Measurements from ENCODE around the gene FARS2. TPM values are rescaled to one million over a fixed set of nuclear protein-coding genes. Genes with fewer than 3 reads are reported as not detected.

The FARS2 gene
- total RNA-seq, 4 donors from 2014 or later, result 10.6 to 24.9 (median 15.2) TPM

GRCh38 chr6:5412663-5413062, 151.3 kb downstream of the FARS2 start:
- Histone ChIP-seq H3K4me1 (no peaks in the 10 kb centered on the region), H3K27ac (replicated peaks in 1 of 4) (no peak overlapping the region), H3K36me3 (no peaks in the 10 kb centered on the region), H3K9me3 (no peaks in the 10 kb centered on the region), H3K27me3 (no peaks in the 10 kb centered on the region), H3K4me3 (no peak overlapping the region)
- DNase-seq (ENCODE audit: extremely low spot score), result no peak
- 100% methylated on average over 7 of the region's 7 CpGs for WGBS
- TF ChIP-seq CTCF (IDR thresholded peaks at IDR 0.05) (no peak), EP300 (IDR thresholded peaks at IDR 0.05) (no peak), POLR2AphosphoS5 (IDR thresholded peaks at IDR 0.05) (no peak), POLR2A (IDR thresholded peaks at IDR 0.05; ENCODE audit: low read depth) (no peak)
- intact Hi-C loops (cut with DNase I), result no loop called here

- 91% methylated on average over 4 of the region's 4 CpGs for WGBS
- Histone ChIP-seq H3K27me3 (no peaks in the 10 kb centered on the region), H3K27ac (replicated peaks in 1 of 4) (no peak overlapping the region), H3K4me1 (no peaks in the 10 kb centered on the region), H3K36me3 (no peaks in the 10 kb centered on the region), H3K9me3 (no peaks in the 10 kb centered on the region), H3K4me3 (no peak overlapping the region)
- no peak for DNase-seq (ENCODE audit: extremely low spot score)
- TF ChIP-seq CTCF (IDR thresholded peaks at IDR 0.05) (no peak), POLR2A (IDR thresholded peaks at IDR 0.05; ENCODE audit: low read depth) (no peak), POLR2AphosphoS5 (IDR thresholded peaks at IDR 0.05) (no peak), EP300 (IDR thresholded peaks at IDR 0.05) (no peak)
- intact Hi-C loops (cut with DNase I), result no loop called here
Observed at GRCh38 chr6:5416250-5416649, 154.9 kb downstream of the FARS2 start.

- Histone ChIP-seq H3K9me3 (no peaks in the 10 kb centered on the region), H3K27me3 (no peaks in the 10 kb centered on the region), H3K27ac (replicated peaks in 1 of 4) (no peak overlapping the region), H3K36me3 (no peaks in the 10 kb centered on the region), H3K4me3 (no peak overlapping the region), H3K4me1 (peaks cover 0 to 7% (median 2%) of the 10 kb centered on the region in 4 donors)
- DNase-seq (ENCODE audit: extremely low spot score), result no peak
- TF ChIP-seq CTCF (IDR thresholded peaks at IDR 0.05) (peak in 1 of 3 experiments; percentile 15), EP300 (IDR thresholded peaks at IDR 0.05) (no peak), POLR2AphosphoS5 (IDR thresholded peaks at IDR 0.05) (no peak)
- WGBS, result 74% methylated on average over 5 of the region's 5 CpGs
- intact Hi-C loops (cut with DNase I), result no loop called here
Observed at GRCh38 chr6:5422321-5422915, 161.1 kb downstream of the FARS2 start.

- 94% methylated on average over 4 of the region's 4 CpGs for WGBS
Observed at GRCh38 chr6:5423251-5423650, 161.9 kb downstream of the FARS2 start.

More at GRCh38 chr6:5423251-5423650, 161.9 kb downstream of the FARS2 start:
- no peaks in the 10 kb centered on the region for H3K36me3 ChIP-seq
- TF ChIP-seq CTCF (IDR thresholded peaks at IDR 0.05) (no peak), POLR2AphosphoS5 (IDR thresholded peaks at IDR 0.05) (no peak), EP300 (IDR thresholded peaks at IDR 0.05) (no peak), POLR2A (IDR thresholded peaks at IDR 0.05; ENCODE audit: low read depth) (no peak)
- no peaks in the 10 kb centered on the region for H3K27me3 ChIP-seq
- no peak overlapping the region for H3K27ac ChIP-seq (replicated peaks in 1 of 4)
- H3K9me3 ChIP-seq, result no peaks in the 10 kb centered on the region
- H3K4me3 ChIP-seq, result no peak overlapping the region
- peaks cover 0 to 7% (median 2%) of the 10 kb centered on the region in 4 donors for H3K4me1 ChIP-seq
- no peak for DNase-seq (ENCODE audit: extremely low spot score)
- intact Hi-C loops (cut with DNase I), result no loop called here
